ENCODE measurements around the gene DDC.

DNA sequence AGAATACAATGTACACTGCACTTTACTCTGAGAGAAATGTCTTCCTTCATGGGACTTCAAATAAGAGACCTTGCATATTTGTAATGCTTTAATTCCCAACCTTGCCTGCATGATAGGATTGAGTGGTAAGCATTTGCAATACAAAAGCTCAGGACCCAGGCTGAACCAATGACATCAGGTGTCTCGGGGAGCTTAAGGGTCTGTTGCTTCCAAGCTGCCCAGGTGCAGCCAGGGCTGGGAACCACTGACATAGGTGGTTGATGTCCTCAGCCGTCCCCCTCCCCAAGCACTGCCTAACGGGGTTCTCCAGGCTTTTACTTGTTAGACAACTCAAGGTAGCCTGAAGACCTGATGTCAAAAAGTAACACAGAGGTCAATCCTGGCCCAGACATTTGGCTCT is 144.2 kb downstream of the DDC start:
- TF ChIP-seq, protein P1, sequence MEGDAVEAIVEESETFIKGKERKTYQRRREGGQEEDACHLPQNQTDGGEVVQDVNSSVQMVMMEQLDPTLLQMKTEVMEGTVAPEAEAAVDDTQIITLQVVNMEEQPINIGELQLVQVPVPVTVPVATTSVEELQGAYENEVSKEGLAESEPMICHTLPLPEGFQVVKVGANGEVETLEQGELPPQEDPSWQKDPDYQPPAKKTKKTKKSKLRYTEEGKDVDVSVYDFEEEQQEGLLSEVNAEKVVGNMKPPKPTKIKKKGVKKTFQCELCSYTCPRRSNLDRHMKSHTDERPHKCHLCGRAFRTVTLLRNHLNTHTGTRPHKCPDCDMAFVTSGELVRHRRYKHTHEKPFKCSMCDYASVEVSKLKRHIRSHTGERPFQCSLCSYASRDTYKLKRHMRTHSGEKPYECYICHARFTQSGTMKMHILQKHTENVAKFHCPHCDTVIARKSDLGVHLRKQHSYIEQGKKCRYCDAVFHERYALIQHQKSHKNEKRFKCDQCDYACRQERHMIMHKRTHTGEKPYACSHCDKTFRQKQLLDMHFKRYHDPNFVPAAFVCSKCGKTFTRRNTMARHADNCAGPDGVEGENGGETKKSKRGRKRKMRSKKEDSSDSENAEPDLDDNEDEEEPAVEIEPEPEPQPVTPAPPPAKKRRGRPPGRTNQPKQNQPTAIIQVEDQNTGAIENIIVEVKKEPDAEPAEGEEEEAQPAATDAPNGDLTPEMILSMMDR (IDR thresholded peaks at IDR 0.05), result no peak
- no peak for TF ChIP-seq POLR2A (IDR thresholded peaks at IDR 0.05)

Measured in esophagus squamous epithelium (tissue), 4 donors.